Prostate gland (tissue), 2 donors: ENCODE results near the gene ADPRHL1. TPM values are rescaled to one million over a fixed set of nuclear protein-coding genes. Genes with fewer than 3 reads are reported as not detected.
A peak's percentile ranks its signal among the peaks of the same experiment; 100 is the strongest.

ENCODE experiments used
- DNase-seq: peaks from one replicate; pipeline ENCODE4 v3.0.0-alpha.2; 2019; ENCODE audit warnings: low spot score
- H3K27ac ChIP-seq, 2 donors: fragments of 200-600 bp; sonication (generic); 2 replicates each; pipeline ENCODE4 v1.5.1; 2017 to 2019
- H3K27me3 ChIP-seq: fragments of 200-600 bp; sonication (generic); replicated peaks from 2 replicates; pipeline ENCODE4 v1.5.1; 2019; ENCODE audit not compliant: insufficient read depth
- H3K36me3 ChIP-seq, 2 donors: fragments of 200-600 bp; sonication (generic); 1 replicate in 1 of 2; 2 replicates in 1 of 2; pipeline versions ENCODE4 v1.5.1 to v1.8.1; 2017 to 2019
- H3K4me1 ChIP-seq: fragments of 200-600 bp; sonication (generic); replicated peaks from 2 replicates; pipeline ENCODE4 v1.5.1; 2019
- H3K4me3 ChIP-seq, 2 donors: fragments of 200-600 bp; sonication (generic); 2 replicates each; pipeline ENCODE4 v1.5.1; 2017 to 2019
- H3K9me3 ChIP-seq: fragments of 200-600 bp; sonication (generic); 2 replicates; pipeline ENCODE4 v1.5.1; 2017
- POLR2A ChIP-seq: fragments of 450-650 bp; IDR thresholded peaks from one replicate; pipeline ENCODE4 v1.6.1; 2016; ENCODE audit warnings: antibody characterized with exemption, mild to moderate bottlenecking
- POLR2AphosphoS5 ChIP-seq: sonication (generic); formaldehyde crosslinking; IDR thresholded peaks from one replicate; pipeline ENCODE4 v1.6.1; 2017; ENCODE audit warnings: antibody characterized with exemption
- WGBS: methylation state at CpG from one replicate; pipeline ENCODE4 v1.1.5; 2018; 5-methylcytosine and 5-hydroxymethylcytosine counted together
- intact Hi-C: fragments of 100-400 bp; cut with DNase I; formaldehyde crosslinking; loops from one replicate; pipeline ENCODE4 v1.14.2; 2022
- total RNA-seq, 2 donors: library from RNA; depleted of rRNA; stranded (reverse); fragments of >200 nt; gene quantifications; one replicate each; pipeline ENCODE4 v1.1.0, GENCODE V29; 2016
- TF ChIP-seq, protein P1 (sequence below), 4 experiments: fragments of 200-600 bp in 2 of 4; fragments of 450-650 bp in 2 of 4; sonication (generic) in 2 of 4; IDR thresholded peaks; 1 replicate in 3 of 4; 2 replicates in 1 of 4; pipeline ENCODE4 v1.5.1; 2016 to 2019; ENCODE audit warnings: antibody characterized with exemption in 4 of 4, mild to moderate bottlenecking in 2 of 4, moderate library complexity in 2 of 4

Gene ADPRHL1
- total RNA-seq, 2 donors from 2014 or later: 3.7 to 3.9 TPM

DNA sequence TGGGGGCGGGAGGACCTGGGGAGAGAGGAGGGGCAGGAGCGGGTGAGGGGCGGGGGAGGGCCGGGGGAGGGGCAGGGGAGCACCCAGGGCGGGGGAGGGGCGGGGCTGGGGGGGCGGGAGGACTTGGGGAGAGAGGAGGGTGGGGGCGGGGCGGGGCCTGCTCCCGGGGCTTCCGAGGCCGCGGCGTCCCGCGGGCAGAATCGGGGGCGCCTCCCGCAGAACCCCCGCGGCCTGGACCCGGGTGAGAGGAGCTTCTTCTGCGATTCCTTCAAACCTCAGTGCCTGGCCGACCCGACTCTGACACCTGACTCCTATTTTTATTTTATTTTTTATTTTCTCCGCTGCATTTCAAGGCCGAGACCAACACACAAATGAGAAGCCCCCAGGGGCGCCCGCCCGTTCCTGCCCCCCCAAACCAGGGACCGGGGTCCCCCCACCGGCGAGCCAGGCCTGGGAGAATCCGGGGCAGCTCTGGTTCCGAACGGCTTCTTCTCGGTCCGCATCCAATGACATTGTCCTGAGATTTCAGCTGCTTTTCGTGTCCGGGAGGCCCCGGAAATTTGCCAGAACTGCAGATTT lies 88.9 kb downstream of the ADPRHL1 start:
- 4% methylated on average over 31 of the region's 41 CpGs for WGBS
- Histone ChIP-seq H3K27ac (peak overlapping the region; percentile 66 to 82), H3K36me3 (no peaks in the 10 kb centered on the region), H3K27me3 (no peaks in the 10 kb centered on the region), H3K4me1 (no peaks in the 10 kb centered on the region), H3K9me3 (no peaks in the 10 kb centered on the region), H3K4me3 (peak overlapping the region; percentile 36 to 45)
- intact Hi-C loops: no loop called here
- TF ChIP-seq, protein P1, sequence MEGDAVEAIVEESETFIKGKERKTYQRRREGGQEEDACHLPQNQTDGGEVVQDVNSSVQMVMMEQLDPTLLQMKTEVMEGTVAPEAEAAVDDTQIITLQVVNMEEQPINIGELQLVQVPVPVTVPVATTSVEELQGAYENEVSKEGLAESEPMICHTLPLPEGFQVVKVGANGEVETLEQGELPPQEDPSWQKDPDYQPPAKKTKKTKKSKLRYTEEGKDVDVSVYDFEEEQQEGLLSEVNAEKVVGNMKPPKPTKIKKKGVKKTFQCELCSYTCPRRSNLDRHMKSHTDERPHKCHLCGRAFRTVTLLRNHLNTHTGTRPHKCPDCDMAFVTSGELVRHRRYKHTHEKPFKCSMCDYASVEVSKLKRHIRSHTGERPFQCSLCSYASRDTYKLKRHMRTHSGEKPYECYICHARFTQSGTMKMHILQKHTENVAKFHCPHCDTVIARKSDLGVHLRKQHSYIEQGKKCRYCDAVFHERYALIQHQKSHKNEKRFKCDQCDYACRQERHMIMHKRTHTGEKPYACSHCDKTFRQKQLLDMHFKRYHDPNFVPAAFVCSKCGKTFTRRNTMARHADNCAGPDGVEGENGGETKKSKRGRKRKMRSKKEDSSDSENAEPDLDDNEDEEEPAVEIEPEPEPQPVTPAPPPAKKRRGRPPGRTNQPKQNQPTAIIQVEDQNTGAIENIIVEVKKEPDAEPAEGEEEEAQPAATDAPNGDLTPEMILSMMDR (IDR thresholded peaks at IDR 0.05): no peak
- TF ChIP-seq POLR2AphosphoS5 (no peak), POLR2A (no peak)
- DNase-seq: peak; percentile 54

DNA sequence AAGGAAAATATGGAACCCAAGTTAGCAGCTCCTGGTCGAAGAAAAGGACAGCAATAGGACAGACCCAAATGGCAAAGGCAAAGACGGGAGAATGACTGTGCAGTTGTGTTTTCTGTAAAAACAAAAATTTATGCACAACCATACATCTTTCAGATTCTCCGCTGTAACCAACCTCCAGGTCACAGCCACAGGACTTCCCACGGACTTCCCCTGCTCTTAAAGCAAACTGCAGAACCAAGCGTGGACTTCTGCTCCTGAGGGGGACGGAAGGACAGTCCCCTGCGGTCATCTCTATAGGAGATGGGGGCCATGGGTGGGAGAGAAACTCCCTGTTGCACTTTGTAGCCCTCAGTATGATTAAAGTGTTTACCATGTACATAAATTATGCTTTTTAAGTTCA lies 91.9 kb downstream of the ADPRHL1 start:
- Histone ChIP-seq H3K36me3 (no peaks in the 10 kb centered on the region), H3K4me3 (no peak overlapping the region), H3K27me3 (no peaks in the 10 kb centered on the region), H3K4me1 (no peaks in the 10 kb centered on the region), H3K27ac (no peak overlapping the region), H3K9me3 (no peaks in the 10 kb centered on the region)
- DNase-seq: no peak
- 88% methylated on average over 7 of the region's 7 CpGs for WGBS
- TF ChIP-seq, protein P1 (IDR thresholded peaks at IDR 0.05): no peak
- TF ChIP-seq POLR2AphosphoS5: no peak
- no peak for TF ChIP-seq POLR2A
- intact Hi-C loops: no loop called here

DNA sequence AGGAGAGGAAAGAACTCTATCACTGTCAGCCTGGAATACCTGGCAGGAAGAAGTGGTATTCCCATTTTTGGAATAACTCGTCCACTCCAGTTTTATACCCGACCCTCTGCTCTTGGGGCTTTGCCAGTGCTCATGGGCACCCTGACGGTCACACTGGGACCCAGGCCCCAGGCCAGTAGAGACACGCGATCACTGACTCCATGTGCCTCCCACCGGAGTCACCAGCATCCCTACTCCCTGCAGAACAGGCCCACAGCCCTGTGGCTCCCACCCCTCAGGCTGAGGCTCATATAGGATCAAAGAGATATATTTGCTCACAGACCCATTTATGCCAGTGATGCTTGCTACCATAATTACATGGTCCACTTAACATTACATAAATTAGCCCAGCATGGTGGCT lies 92.8 kb downstream of the ADPRHL1 start:
- Histone ChIP-seq H3K27ac (no peak overlapping the region), H3K36me3 (no peaks in the 10 kb centered on the region), H3K4me1 (no peaks in the 10 kb centered on the region), H3K4me3 (no peak overlapping the region), H3K27me3 (no peaks in the 10 kb centered on the region), H3K9me3 (no peaks in the 10 kb centered on the region)
- 89% methylated on average over 6 of the region's 6 CpGs for WGBS
- TF ChIP-seq POLR2AphosphoS5 (no peak), POLR2A (no peak)
- TF ChIP-seq, protein P1 (IDR thresholded peaks at IDR 0.05): no peak
- intact Hi-C loops: no loop called here
- DNase-seq: no peak

DNA sequence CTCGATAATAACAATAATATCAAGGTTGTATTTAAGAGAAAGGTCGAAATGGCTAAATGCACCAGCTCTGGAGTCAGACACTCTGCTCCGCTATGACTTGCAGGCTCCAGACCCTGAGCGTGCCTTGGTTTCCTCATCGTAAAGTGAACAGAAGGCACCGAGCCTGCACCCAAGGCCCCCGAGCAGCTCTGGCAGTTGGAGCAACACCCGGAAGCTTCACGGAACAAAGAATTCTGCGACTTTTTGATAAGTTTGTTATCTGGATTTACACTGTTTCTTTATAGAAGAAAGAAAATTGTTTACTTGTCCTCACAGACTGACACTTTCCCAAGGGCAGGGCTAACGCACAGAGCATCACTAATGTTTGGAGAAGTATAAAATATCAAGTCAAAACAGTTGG lies 93.7 kb downstream of the ADPRHL1 start:
- WGBS: 85% methylated on average over 11 of the region's 11 CpGs
- Histone ChIP-seq H3K4me3 (no peak overlapping the region), H3K27me3 (no peaks in the 10 kb centered on the region), H3K36me3 (no peaks in the 10 kb centered on the region), H3K4me1 (no peaks in the 10 kb centered on the region), H3K27ac (no peak overlapping the region), H3K9me3 (no peaks in the 10 kb centered on the region)
- TF ChIP-seq POLR2AphosphoS5 (no peak), POLR2A (no peak)
- TF ChIP-seq, protein P1 (IDR thresholded peaks at IDR 0.05): no peak
- DNase-seq: no peak
- intact Hi-C loops: no loop called here

DNA sequence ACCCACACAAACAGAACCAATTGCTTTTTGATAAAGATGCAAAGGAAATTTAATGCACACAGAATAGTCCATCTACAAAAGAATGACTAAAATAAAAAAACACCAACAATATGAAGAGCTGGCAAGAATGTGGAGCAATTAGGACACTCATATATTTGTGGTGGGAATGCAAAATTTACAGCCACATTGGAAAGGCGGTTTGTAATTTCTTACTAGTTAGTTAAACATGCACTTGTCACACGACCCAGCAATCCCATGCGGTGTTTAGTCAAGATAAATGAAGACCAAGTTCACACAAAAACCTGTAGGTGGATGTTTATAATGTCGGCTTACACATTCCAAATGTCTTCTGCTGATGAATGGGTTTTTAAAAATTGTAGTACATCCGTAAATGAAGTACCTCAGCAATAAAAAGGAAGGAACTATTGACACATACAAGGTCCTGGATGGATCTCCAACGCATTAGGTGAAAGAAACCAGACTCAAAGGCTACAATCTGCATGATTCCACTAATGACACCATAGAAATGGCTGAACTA lies 94.6 kb downstream of the ADPRHL1 start:
- Histone ChIP-seq H3K27ac (no peak overlapping the region), H3K4me1 (no peaks in the 10 kb centered on the region), H3K36me3 (no peaks in the 10 kb centered on the region), H3K27me3 (no peaks in the 10 kb centered on the region), H3K9me3 (no peaks in the 10 kb centered on the region), H3K4me3 (no peak overlapping the region)
- intact Hi-C loops: no loop called here
- no peak for DNase-seq
- WGBS: 52% methylated on average over 6 of the region's 6 CpGs
- no peak for TF ChIP-seq POLR2A
- TF ChIP-seq, protein P1 (IDR thresholded peaks at IDR 0.05): no peak
- no peak for TF ChIP-seq POLR2AphosphoS5
